Mucosa of stomach (tissue), 1 donor: ENCODE data around the gene PSMD2.

Experiments used
- H3K27me3 ChIP-seq: one replicate; pipeline ENCODE4 v1.7.0; 2013; ENCODE audit warnings: mild to moderate bottlenecking, low read length; ENCODE audit not compliant: control insufficient read depth, insufficient read depth
- H3K36me3 ChIP-seq: one replicate; pipeline ENCODE4 v1.7.0; 2013; ENCODE audit warnings: low read length; ENCODE audit not compliant: control insufficient read depth, insufficient read depth
- H3K4me1 ChIP-seq: one replicate; pipeline ENCODE4 v1.7.0; 2013; ENCODE audit warnings: mild to moderate bottlenecking, low read length; ENCODE audit not compliant: control insufficient read depth, insufficient read depth
- H3K4me3 ChIP-seq: one replicate; pipeline ENCODE4 v1.7.0; 2013; ENCODE audit warnings: low read length
- H3K9ac ChIP-seq: one replicate; pipeline ENCODE4 v1.7.0; 2013; ENCODE audit warnings: mild to moderate bottlenecking, low read length, moderate library complexity
- H3K9me3 ChIP-seq: one replicate; pipeline ENCODE4 v1.7.0; 2013; ENCODE audit warnings: mild to moderate bottlenecking, low read length, moderate library complexity; ENCODE audit not compliant: control insufficient read depth
- donor health status: Pancreatic carcinoma.

The PSMD2 gene

GRCh38 chr3:184314700-184315542, 15.9 kb downstream of the PSMD2 start:
- H3K9me3 ChIP-seq, result no peaks in the 10 kb centered on the region
- no peaks in the 10 kb centered on the region for H3K27me3 ChIP-seq
- H3K9ac ChIP-seq, result peak overlapping the region; percentile 98
- H3K4me1 ChIP-seq, result peaks cover 22% of the 10 kb centered on the region
- no peaks in the 10 kb centered on the region for H3K36me3 ChIP-seq
- H3K4me3 ChIP-seq, result peak overlapping the region; percentile 88

GRCh38 chr3:184315543-184315867, 16.5 kb downstream of the PSMD2 start:
- peaks cover 27% of the 10 kb centered on the region for H3K4me1 ChIP-seq
- H3K9me3 ChIP-seq, result no peaks in the 10 kb centered on the region
- H3K36me3 ChIP-seq, result peaks cover 4% of the 10 kb centered on the region
- peak overlapping the region; percentile 88 for H3K4me3 ChIP-seq
- H3K9ac ChIP-seq, result peak overlapping the region; percentile 98
- H3K27me3 ChIP-seq, result no peaks in the 10 kb centered on the region

- peaks cover 31% of the 10 kb centered on the region for H3K4me1 ChIP-seq
- no peaks in the 10 kb centered on the region for H3K9me3 ChIP-seq
- peak overlapping the region; percentile 88 for H3K4me3 ChIP-seq
- H3K36me3 ChIP-seq, result peaks cover 10% of the 10 kb centered on the region
- H3K27me3 ChIP-seq, result no peaks in the 10 kb centered on the region
- peak overlapping the region; percentile 98 for H3K9ac ChIP-seq
Measured at GRCh38 chr3:184315871-184316661, 17.0 kb downstream of the PSMD2 start.

GRCh38 chr3:184316792-184317191, 17.8 kb downstream of the PSMD2 start:
- peak overlapping the region; percentile 6 for H3K4me3 ChIP-seq
- H3K9ac ChIP-seq, result peak overlapping the region; percentile 98
- peaks cover 31% of the 10 kb centered on the region for H3K4me1 ChIP-seq
- no peaks in the 10 kb centered on the region for H3K27me3 ChIP-seq
- H3K36me3 ChIP-seq, result peaks cover 16% of the 10 kb centered on the region
- H3K9me3 ChIP-seq, result no peaks in the 10 kb centered on the region

- Histone ChIP-seq H3K27me3 (no peaks in the 10 kb centered on the region), H3K4me3 (no peak overlapping the region), H3K4me1 (peaks cover 31% of the 10 kb centered on the region), H3K9ac (no peak overlapping the region), H3K9me3 (no peaks in the 10 kb centered on the region), H3K36me3 (peaks cover 20% of the 10 kb centered on the region)
Measured at GRCh38 chr3:184317201-184317600, 18.2 kb downstream of the PSMD2 start.

DNA sequence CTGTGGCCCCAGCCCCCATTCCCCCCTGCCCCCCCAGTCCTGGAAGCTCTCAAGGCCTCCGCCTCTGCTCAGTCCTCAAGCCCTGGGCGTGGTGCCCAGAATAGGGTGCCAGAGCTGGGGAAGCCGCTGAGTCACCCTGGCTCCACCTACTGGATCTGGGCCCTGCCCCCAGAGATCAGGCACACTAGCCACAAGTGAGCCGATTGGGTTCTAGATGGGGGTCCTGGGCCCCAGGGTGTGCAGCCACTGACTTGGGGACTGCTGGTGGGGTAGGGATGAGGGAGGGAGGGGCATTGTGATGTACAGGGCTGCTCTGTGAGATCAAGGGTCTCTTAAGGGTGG, 21.0 kb downstream of the PSMD2 start:
- H3K36me3 ChIP-seq, result peaks cover 37% of the 10 kb centered on the region
- H3K9ac ChIP-seq, result peak overlapping the region; percentile 54
- no peak overlapping the region for H3K4me3 ChIP-seq

DNA sequence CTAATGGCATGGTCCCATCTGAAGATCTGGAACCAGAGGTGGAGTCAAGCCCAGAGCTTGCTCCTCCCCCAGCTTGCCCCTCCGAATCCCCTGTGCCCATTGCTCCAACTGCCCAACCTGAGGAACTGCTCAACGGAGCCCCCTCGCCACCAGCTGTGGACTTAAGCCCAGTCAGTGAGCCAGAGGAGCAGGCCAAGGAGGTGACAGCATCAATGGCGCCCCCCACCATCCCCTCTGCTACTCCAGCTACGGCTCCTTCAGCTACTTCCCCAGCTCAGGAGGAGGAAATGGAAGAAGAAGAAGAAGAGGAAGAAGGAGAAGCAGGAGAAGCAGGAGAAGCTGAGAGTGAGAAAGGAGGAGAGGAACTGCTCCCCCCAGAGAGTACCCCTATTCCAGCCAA, 22.6 kb downstream of the PSMD2 start:
- Histone ChIP-seq H3K9me3 (no peaks in the 10 kb centered on the region), H3K27me3 (no peaks in the 10 kb centered on the region), H3K4me3 (no peak overlapping the region), H3K36me3 (peaks cover 49% of the 10 kb centered on the region), H3K4me1 (peaks cover 31% of the 10 kb centered on the region), H3K9ac (no peak overlapping the region)

More for the DNA sequence above, 21.0 kb downstream of the PSMD2 start:
- Histone ChIP-seq H3K9me3 (no peaks in the 10 kb centered on the region), H3K4me1 (peaks cover 31% of the 10 kb centered on the region), H3K27me3 (no peaks in the 10 kb centered on the region)

GRCh38 chr3:184322731-184323487, 23.9 kb downstream of the PSMD2 start:
- Histone ChIP-seq H3K36me3 (peaks cover 60% of the 10 kb centered on the region), H3K4me3 (no peak overlapping the region), H3K9ac (no peak overlapping the region), H3K4me1 (peaks cover 22% of the 10 kb centered on the region), H3K27me3 (no peaks in the 10 kb centered on the region), H3K9me3 (no peaks in the 10 kb centered on the region)

DNA sequence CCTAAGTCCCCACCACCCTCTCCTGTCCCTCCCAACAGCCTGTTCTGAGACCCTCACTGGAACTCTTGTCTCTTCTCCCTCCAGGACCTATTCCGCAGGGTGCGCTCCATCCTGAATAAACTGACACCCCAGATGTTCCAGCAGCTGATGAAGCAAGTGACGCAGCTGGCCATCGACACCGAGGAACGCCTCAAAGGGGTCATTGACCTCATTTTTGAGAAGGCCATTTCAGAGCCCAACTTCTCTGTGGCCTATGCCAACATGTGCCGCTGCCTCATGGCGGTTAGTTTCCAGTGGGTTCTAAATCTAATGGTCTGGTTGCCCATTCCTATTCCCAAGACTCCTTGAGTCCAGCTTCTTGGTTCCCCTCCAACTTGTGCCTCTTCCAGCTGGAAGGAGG, 24.7 kb downstream of the PSMD2 start:
- no peaks in the 10 kb centered on the region for H3K27me3 ChIP-seq
- no peak overlapping the region for H3K9ac ChIP-seq
- H3K4me3 ChIP-seq, result no peak overlapping the region
- H3K4me1 ChIP-seq, result peaks cover 20% of the 10 kb centered on the region
- no peaks in the 10 kb centered on the region for H3K9me3 ChIP-seq
- peaks cover 68% of the 10 kb centered on the region for H3K36me3 ChIP-seq

DNA sequence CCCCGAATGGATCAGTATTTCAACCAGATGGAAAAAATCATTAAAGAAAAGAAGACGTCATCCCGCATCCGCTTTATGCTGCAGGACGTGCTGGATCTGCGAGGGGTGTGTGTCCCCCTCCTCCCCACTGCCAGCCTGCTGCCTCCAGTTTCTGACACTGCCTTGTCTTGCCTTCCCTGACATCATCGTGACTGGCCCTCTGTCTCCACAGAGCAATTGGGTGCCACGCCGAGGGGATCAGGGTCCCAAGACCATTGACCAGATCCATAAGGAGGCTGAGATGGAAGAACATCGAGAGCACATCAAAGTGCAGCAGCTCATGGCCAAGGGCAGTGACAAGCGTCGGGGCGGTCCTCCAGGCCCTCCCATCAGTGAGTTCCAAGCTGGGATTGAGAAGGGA, 26.2 kb downstream of the PSMD2 start:
- peaks cover 70% of the 10 kb centered on the region for H3K36me3 ChIP-seq

GRCh38 chr3:184325715-184326369, 26.8 kb downstream of the PSMD2 start:
- H3K9me3 ChIP-seq, result no peaks in the 10 kb centered on the region
- peaks cover under 1% of the 10 kb centered on the region for H3K4me1 ChIP-seq
- no peak overlapping the region for H3K4me3 ChIP-seq
- H3K36me3 ChIP-seq, result peaks cover 65% of the 10 kb centered on the region
- no peaks in the 10 kb centered on the region for H3K27me3 ChIP-seq
- H3K9ac ChIP-seq, result no peak overlapping the region

More for the DNA sequence above, 26.2 kb downstream of the PSMD2 start:
- no peak overlapping the region for H3K4me3 ChIP-seq
- peaks cover 6% of the 10 kb centered on the region for H3K4me1 ChIP-seq
- H3K9me3 ChIP-seq, result no peaks in the 10 kb centered on the region
- no peaks in the 10 kb centered on the region for H3K27me3 ChIP-seq
- H3K9ac ChIP-seq, result no peak overlapping the region
